Measurements from ENCODE around the gene FES.
"Not testable (repeated sequence)": the region's sequence is repeated elsewhere in the genome, so short reads cannot be mapped to it uniquely, and the experiment has no call there.

FES gene

DNA sequence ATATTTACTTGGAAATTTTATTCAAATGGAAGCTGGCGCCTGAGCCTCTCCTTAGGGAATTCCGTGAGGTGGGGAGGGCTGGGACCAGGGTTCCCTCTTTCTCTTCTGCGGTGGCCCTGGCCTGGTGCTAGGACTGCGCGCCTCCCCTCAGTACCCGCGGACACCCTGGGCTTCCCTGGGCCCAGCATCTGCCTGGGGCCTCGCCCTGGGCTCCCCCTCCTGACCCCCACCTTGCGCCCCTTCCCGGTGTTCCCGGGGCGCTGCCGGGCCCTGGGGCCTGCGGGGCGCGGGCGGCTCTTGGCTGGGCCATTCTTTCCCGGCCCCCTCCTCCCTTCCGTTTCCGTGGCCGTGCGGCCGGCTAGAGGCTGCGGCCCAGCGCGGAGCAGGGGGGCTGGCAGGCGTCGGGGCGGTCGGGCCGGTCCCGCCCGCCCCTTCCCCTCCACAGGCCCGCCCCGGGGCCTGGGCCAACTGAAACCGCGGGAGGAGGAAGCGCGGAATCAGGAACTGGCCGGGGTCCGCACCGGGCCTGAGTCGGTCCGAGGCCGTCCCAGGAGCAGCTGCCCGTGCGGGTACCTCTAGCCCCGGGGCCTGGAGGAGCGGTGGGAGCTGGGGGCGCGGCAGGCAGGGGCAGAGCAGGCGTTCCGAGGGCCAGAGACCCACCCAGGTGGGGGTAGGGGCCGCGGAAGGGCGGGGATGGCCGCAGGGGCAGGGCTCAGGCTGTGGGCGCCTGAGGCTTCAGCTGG, at the start of gene FES:
FES (plus strand) TSS at position 529 of the 743 bp plus-strand sequence. CDS start 542 bp downstream, outside the sequence.
- DNase-seq (ENCODE audit: low spot score), result peak; percentile 49

- no peak for DNase-seq (ENCODE audit: low spot score)
Measured at GRCh38 chr15:90834626-90835025, 49.7 kb upstream of the FES start.

DNA sequence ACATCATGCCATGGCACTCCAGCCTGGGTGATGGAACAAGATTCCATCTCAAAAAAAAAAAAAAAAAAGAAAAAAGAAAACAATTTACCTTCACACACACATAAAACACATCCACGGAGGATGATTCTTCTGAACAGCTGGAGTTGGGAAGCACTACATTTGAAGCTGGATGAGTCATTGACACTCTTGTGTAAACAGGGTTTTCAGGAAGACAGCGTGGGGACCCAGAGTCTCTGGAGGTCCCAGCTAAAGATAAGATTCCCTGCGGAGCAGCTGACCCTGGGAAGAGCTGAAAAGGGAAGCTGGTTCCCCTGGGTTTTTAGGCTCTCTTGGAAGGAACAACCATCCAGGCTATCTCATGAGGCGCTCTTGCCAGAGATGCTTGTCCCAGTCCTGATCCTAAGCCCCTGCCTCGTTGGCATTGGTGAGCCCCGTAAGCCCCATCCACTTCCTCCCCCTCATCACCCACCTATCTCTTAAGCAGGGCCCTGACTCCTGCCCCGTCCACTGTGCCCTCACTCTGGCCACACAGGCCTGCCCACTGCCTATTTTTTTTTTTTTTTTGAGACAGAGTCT, 47.9 kb upstream of the FES start:
- DNase-seq (ENCODE audit: low spot score), result peak; percentile 61

GRCh38 chr15:90837094-90837493, 47.2 kb upstream of the FES start:
- DNase-seq (ENCODE audit: low spot score), result no peak

DNA sequence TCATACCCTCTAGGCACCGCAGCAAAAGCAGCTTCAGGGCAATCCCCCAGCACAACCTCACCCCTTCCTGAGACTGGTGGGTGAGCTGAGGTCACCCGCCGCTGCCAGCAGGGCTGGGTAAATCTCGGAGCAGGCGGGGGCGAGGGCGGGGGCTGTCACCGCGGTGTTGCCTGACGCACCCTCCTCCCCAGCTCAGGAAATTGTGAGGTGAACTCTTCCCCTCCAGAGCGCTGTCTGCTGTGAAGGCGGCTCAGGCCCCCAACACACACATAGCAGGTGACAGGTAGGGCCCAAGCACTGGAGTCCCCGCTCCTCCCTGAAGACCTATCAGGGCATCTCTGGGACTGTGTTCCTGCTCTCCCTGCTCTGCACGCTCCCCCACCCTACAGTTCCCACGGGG, 46.2 kb upstream of the FES start:
- no peak for DNase-seq (ENCODE audit: low spot score)

- no peak for DNase-seq (ENCODE audit: low spot score)
Measured at GRCh38 chr15:90838544-90838943, 45.8 kb upstream of the FES start.

DNA sequence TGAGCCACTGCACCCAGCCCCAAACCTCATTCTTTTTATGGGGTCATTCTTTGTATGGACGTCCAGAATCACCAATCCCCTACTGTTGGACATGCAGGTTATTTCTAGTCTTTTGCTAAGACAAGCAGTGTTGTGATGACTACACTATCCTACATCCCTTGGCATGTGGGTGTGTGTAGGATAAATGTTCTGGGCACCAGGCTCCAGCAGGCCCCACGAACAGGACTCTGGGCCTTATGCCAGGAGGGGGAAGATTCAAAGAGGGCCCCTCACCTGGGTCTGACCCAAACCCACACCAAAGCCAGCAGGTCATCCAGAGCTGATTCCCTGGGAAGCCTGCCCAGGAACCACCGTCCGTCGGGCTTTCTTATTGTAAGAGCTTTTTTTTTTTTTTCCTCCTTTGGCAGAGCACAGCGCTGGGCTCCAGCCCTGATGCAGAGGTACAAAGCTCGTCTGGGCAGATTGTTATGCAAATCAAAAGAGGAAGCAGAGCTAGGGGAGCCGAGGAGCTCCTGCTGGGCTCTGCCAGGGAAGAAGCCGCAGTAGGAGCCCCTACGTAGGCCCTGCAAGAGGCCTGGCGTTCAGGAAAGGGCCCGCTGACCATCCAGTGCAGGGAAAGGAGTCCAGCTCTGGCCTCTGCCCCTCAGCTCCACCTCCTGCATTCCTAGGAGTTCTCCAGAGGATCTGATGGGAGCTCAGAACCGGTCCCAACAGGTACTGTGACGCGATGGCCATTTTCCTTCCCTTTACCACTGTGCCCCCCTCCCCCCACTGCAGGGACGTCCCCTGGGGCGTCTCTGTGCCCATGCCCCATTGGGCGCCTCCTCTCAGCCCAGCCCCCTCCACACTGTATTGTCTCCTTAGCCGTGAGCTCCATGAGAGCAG, 44.9 kb upstream of the FES start:
- DNase-seq (ENCODE audit: low spot score), result no peak

GRCh38 chr15:90840157-90840855, 44.0 kb upstream of the FES start:
- no peak for DNase-seq (ENCODE audit: low spot score)

DNA sequence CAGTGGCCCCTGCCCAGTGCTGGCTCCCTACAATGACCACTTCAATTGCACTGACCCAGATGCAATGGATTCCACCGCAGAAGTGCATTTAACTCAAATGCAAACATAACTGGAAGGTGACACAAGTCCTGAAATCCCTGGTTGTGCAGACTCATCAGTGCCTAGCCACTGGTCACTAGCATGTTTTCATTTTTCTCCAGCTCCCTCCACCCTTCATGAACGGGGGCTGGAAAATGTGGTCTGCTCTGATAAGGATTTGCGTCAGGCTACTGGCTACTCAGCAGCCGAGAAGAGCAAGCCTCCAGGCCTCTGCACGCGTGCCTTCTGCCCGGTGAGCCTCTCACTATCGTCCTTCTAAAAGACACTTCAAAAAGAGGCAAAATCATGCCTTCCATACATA, 43.4 kb upstream of the FES start:
- no peak for DNase-seq (ENCODE audit: low spot score)

DNA sequence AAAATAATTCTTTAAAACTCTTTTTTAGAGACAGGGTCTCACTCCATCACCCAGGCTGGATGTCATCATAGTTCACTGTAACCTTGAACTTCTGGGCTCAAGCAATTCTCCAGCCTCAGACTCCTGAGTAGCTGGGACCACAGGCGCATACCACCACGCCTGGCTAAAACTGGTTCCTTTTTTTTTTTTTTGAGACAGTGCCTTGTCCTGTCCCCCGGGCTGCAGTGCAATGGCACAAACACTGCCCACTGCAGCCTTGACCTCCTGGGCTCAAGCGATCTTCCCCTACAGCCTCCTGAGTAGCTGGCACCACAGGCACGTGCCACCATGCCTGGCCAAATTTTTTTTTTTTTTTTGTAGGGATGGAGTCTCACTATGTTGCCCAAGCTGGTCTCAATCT, 39.6 kb upstream of the FES start:
- DNase-seq (ENCODE audit: low spot score), result no peak

DNA sequence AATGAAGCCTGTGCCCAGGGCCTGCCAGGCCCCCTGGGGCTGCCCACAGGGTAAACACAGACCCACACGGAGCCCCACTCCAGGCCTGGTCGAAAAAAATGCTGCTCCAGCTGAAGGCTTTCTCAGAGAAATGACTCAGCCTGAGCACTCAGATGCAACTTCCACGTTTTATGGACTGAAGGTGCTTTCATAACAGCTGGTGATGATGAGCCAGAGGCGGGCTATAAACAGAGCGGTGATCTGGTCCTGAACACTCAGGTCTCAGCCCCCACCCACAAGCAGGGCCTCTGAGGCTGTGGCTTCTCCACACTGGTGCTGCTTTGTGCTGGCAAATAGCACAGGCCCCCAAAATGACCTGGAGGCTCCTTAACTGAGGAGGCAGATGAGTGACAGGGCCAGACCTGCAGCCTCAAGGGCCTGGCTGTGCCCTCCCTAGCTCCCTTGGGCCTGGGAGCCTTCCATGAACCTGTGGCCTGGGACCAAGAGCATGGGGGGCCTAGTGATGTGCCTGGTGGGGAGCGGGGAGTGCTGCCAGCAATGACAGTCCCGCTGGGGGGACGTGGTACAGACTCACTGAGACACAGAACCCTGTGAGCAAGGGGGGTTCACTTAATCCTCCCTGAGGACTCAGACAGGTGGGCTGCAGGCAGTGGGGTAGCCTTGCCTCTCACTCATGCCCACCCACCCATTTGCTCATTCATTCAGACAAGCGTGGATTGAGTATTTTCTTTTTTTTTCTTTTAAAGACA, 38.9 kb upstream of the FES start:
- peak; percentile 77 for DNase-seq (ENCODE audit: low spot score)

DNA sequence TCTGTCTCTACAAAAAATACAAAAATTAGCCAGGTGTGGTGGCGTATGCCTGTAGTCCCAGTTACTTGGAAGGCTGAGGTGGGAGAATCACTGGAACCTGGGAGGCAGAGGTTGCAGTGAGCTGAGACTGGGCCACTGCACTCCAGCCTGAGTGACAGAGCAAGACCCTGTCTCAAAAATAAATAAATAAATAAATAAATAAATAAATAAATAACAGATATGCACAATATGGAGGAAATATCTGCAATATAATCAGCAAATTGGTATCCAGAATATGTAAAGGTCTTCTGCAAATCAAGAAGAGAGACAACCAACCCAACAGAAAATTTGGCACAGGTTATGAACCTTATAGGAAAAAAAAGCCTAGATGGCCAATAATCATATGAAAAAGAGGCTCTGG, 34.9 kb upstream of the FES start:
- not testable (repeated sequence) for DNase-seq (ENCODE audit: low spot score)

DNA sequence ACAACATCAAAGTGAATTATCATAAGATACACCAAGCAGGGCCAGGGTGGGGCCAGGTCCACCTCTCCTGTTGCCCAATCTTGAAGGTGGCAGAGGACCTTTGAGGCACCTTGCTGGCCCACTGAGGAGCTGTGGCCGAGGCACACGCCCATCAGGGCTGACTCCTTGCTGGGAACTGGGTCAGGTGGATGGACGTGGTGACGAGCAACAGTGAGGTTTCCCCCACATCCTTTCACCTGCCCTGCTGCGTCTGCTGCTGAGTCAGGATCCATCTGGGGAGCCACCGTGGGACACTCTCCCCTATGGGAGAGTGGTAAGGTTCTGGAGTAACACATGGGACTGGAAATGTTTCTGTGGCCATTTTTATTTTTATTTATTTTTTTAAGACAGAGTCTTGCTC, 33.2 kb upstream of the FES start:
- no peak for DNase-seq (ENCODE audit: low spot score)

DNA sequence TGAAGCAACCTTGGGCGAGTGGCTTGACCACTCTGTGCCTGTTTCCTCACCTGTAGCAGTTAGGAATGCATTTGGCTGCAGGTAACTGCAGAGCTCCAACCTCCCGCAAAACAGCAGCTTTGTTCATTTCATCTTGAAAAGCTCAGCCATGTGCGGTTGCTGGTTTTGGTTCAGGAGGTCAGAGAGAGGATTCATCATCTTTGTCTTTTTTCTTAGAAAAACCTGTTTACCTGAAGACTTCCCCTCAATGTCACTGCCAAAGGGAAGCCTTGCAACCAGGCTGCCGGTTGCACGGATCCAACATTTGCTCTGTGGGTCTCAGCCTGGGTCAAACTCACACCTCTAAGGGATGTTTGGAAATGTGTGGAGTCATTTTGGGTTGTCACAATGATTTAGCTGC, 32.4 kb upstream of the FES start:
- no peak for DNase-seq (ENCODE audit: low spot score)

- no peak for DNase-seq (ENCODE audit: low spot score)
Measured at GRCh38 chr15:90855139-90855538, 29.2 kb upstream of the FES start.

DNA sequence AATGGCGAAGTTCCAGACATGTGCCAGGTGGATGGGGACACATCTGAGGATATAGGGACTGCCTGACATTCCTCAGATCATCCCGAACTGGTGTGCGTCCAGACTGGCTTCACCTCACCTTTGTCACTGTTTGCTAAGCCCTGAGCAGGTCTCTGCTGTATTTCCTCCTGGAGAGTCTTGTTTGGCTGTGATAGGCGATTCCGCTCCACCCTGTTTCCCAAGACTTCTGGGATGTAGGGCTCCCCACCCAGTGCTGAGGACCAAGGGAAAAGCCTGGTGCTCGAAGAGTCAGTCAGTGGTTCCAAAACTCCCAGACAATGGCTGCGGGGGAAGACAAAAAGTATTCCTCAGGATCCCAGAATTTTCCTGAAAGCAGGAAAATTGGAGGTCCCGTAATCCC, 27.0 kb upstream of the FES start:
- DNase-seq (ENCODE audit: low spot score), result no peak

DNA sequence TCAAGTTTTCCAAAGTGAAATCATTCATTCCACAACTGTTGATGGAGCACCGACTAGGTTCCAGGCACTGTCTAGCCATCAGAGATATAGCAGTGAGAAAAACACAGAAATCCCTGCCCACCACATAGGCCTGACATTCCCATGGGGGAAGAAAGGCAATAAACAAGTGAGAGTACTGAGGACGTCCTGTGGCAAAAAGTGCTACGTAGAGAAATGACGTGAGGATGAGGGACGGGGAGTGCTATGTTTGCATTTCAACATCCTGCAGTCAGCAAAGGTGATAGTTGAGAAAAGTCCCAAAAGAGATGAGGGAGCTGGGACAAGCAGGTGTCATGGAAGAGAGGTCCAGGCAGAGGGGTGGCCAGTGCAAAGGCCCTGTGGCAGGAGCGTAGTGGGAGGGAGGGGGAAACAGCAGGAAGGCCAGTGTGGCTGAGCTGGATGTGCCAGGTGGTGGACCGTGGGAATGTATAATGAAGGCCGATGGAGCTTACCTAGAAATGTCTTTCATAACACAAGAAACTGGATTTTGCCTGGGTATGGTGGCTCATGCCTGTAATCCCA, 26.3 kb upstream of the FES start:
- no peak for DNase-seq (ENCODE audit: low spot score)

DNA sequence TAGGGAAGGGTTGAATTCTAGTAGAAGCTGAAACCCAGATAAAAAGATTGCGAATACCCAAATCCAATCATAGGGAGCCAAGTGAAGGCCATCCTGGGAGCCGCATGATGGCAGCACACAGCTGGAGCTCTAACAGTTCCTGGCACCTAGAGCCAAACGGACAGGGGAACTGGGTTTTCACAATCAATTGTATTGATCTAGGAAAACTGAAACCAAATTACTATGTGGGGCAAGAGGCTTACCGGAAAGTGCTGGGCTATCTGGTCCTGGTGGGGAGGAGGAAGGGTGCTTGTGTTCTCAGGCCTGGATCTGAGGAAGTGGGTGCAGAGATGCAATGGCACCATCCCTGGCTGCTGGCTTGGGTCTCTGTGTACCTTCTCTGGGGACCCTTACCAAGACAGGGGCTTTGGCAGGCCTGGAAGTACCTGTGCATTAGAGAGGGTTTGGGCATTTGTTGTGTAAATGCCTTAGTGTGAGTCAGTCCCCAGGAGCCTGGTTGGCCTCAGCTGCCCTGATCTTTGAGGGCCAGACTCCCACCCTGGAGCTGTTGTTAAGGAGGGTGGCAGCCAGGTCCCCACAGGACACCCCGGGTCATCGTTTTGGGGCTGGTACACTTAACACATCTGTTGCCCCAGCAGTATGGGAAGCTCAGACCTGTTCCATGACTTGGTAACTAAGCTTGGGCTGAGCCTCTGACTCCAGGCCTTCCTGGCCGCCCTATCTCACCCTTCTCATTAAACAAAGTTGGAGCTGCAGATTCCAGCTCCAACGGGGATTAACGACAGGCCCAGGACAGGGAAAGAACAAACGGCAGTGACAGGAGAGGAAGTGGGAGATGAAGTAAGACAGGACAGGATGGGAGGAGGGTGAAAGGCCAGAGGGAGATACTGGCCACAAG, 24.8 kb upstream of the FES start:
- DNase-seq (ENCODE audit: low spot score), result no peak

DNA sequence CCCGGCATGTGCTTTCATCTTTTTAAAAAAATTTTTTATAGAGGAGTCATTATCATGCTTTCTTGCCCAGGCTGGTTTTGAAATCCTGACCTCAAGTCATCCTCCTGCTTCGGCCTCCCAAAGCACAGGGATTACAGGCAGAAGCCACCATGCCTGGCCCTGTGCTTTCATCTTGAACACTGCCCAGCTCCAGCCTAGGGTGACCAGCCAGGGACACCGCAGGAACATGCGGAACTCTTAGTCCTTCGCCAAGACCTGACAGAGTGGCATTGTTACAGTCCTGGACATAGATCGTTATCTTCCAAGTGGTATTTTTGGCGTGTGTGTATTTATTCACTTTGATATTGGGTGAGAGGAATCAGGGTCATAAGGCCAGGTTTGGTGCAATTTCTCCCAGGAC, 23.9 kb upstream of the FES start:
- no peak for DNase-seq (ENCODE audit: low spot score)

- no peak for DNase-seq (ENCODE audit: low spot score)
Measured at GRCh38 chr15:90860942-90861675, 23.2 kb upstream of the FES start.
